Liver (tissue), 9 donors: Measurements from ENCODE around the gene CREBBP. TPM values are rescaled to one million over a fixed set of nuclear protein-coding genes. Genes with fewer than 3 reads are reported as not detected.
"Not testable (repeated sequence)": the region's sequence is repeated elsewhere in the genome, so short reads cannot be mapped to it uniquely, and the experiment has no call there.

Source experiments
- DNase-seq: peaks from one replicate; pipeline ENCODE4 v3.0.0-alpha.2; 2017; ENCODE audit warnings: low spot score
- H3K27ac ChIP-seq, 2 donors: one replicate each; pipeline ENCODE4 v1.7.0; 2013; ENCODE audit warnings: inconsistent platforms in 2 of 2, low read length in 2 of 2, control low read depth in 1 of 2, low read depth in 1 of 2, mild to moderate bottlenecking in 1 of 2
- H3K27me3 ChIP-seq, 4 donors: one replicate each; pipeline versions ENCODE4 v1.6.1 to v1.7.0; 2013; ENCODE audit warnings: low read length in 3 of 4, inconsistent platforms in 1 of 4, mild to moderate bottlenecking in 1 of 4, moderate library complexity in 1 of 4; ENCODE audit not compliant: control insufficient read depth in 4 of 4, insufficient read depth in 4 of 4
- H3K36me3 ChIP-seq, 4 donors: one replicate each; pipeline versions ENCODE4 v1.6.1 to v1.7.0; 2013; ENCODE audit warnings: low read length in 3 of 4, mild to moderate bottlenecking in 3 of 4, low read depth in 1 of 4, moderate library complexity in 1 of 4; ENCODE audit not compliant: control insufficient read depth in 4 of 4, insufficient read depth in 3 of 4
- H3K4me1 ChIP-seq, 4 donors: one replicate each; pipeline versions ENCODE4 v1.6.1 to v1.7.0; 2013; ENCODE audit warnings: low read length in 3 of 4, mild to moderate bottlenecking in 3 of 4, moderate library complexity in 1 of 4; ENCODE audit not compliant: control insufficient read depth in 4 of 4, insufficient read depth in 4 of 4
- H3K4me3 ChIP-seq, 3 donors: one replicate each; pipeline versions ENCODE4 v1.6.1 to v1.7.0; 2013; ENCODE audit warnings: low read length in 3 of 3, control low read depth in 1 of 3, low read depth in 1 of 3, mild to moderate bottlenecking in 1 of 3
- H3K9ac ChIP-seq, 2 donors: one replicate each; pipeline ENCODE4 v1.7.0; 2013; ENCODE audit warnings: low read length in 2 of 2, mild to moderate bottlenecking in 2 of 2, moderate library complexity in 2 of 2, control low read depth in 1 of 2, low read depth in 1 of 2
- H3K9me3 ChIP-seq, 4 donors: one replicate each; pipeline versions ENCODE4 v1.6.1 to v1.7.0; 2013; ENCODE audit warnings: low read length in 3 of 4; ENCODE audit not compliant: control insufficient read depth in 4 of 4
- ATF3 ChIP-seq: IDR thresholded peaks from 2 replicates; pipeline ENCODE4 v1.6.1; 2016; ENCODE audit warnings: antibody characterized with exemption
- FOXA1 ChIP-seq: IDR thresholded peaks from 2 replicates; pipeline ENCODE4 v1.6.1; 2016; ENCODE audit warnings: antibody characterized with exemption
- FOXA2 ChIP-seq: IDR thresholded peaks from 2 replicates; pipeline ENCODE4 v1.6.1; 2016; ENCODE audit warnings: antibody characterized with exemption
- GABPA ChIP-seq, 2 donors: IDR thresholded peaks in 1 of 2; conservative IDR thresholded peaks in 1 of 2; 2 replicates each; pipeline ENCODE4 v1.6.1; 2016; ENCODE audit warnings: antibody characterized with exemption in 2 of 2, mild to moderate bottlenecking in 1 of 2, moderate library complexity in 1 of 2
- HNF4A ChIP-seq, 2 donors: conservative IDR thresholded peaks; 2 replicates each; pipeline ENCODE4 v1.6.1; 2016; ENCODE audit warnings: antibody characterized with exemption in 2 of 2, mild to moderate bottlenecking in 2 of 2
- HNF4G ChIP-seq: IDR thresholded peaks from 2 replicates; pipeline ENCODE4 v1.6.1; 2016; ENCODE audit warnings: antibody characterized with exemption
- MAX ChIP-seq: IDR thresholded peaks from 2 replicates; pipeline ENCODE4 v1.6.1; 2016; ENCODE audit warnings: antibody characterized with exemption
- NR2F2 ChIP-seq: IDR thresholded peaks from 2 replicates; pipeline ENCODE4 v1.6.1; 2016; ENCODE audit warnings: antibody characterized with exemption
- RXRA ChIP-seq, 2 donors: IDR thresholded peaks; 2 replicates each; pipeline ENCODE4 v1.6.1; 2017 to 2018; ENCODE audit warnings: antibody characterized with exemption in 2 of 2, mild to moderate bottlenecking in 1 of 2
- SP1 ChIP-seq: IDR thresholded peaks from 2 replicates; pipeline ENCODE4 v1.6.1; 2018; ENCODE audit warnings: antibody characterized with exemption, mild to moderate bottlenecking
- TAF1 ChIP-seq: conservative IDR thresholded peaks from 2 replicates; pipeline ENCODE4 v1.6.1; 2016; ENCODE audit warnings: antibody characterized with exemption, mild to moderate bottlenecking
- YY1 ChIP-seq: IDR thresholded peaks from 2 replicates; pipeline ENCODE4 v1.6.1; 2016; ENCODE audit warnings: antibody characterized with exemption, mild to moderate bottlenecking
- ZBTB33 ChIP-seq: IDR thresholded peaks from 2 replicates; pipeline ENCODE4 v1.6.1; 2016; ENCODE audit warnings: antibody characterized with exemption
- WGBS: extraction: QIAGEN DNeasy Blood & Tissue Kit; methylation state at CpG from one replicate; pipeline ENCODE4 v1.1.7; 2013; 5-methylcytosine and 5-hydroxymethylcytosine counted together
- polyA plus RNA-seq, 2 donors: library from polyadenylated mRNA; stranded (reverse) in 1 of 2; unstranded in 1 of 2; fragments of 200-250 nt in 1 of 2; fragments of >200 nt in 1 of 2; fragmentation: Nextera tagmentation in 1 of 2; extraction: Ambion mirVana in 1 of 2; gene quantifications; one replicate each; pipeline versions ENCODE4 v1.2.1 to v1.2.3, GENCODE V29; 2013 to 2015
- total RNA-seq, 2 donors: library from RNA; depleted of rRNA; stranded (reverse); fragments of >200 nt; gene quantifications; one replicate each; pipeline ENCODE4 v1.2.3, GENCODE V29; 2014
- TF ChIP-seq, protein P1 (sequence below): fragments of 150-350 bp; IDR thresholded peaks from 2 replicates; pipeline ENCODE4 v1.5.1; 2017; ENCODE audit warnings: improper control_type of control experiment, low read depth, low read length; ENCODE audit not compliant: missing input control
- donor health status: healthy.
- donor health status: healthy.
- donor health status: healthy.
- donor health status: healthy.
- donor health status: healthy.

Gene CREBBP
- total and polyA plus RNA-seq, 4 donors: 7.0 to 25.8 (median 19.5) TPM

DNA sequence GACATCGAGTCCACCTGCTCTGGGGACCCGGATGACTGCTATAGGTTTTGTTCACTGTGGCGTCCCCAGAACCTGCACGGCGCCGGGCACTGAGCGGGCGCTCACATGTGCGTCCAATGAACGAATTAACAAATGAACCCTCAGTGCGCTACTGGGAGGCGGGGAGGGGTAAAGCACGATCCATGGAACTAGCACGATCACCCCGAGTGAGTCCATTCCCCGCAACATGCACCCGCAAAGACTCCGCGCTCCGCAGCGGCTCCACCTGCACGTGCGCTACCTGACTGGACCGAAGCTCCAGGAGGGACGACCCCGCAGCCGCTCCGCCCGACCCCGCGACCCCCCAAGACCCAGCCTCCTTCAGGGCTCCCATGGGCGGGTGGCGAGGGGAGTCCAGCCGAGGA is 163.7 kb downstream of the CREBBP start:
- H3K9me3 ChIP-seq: no peaks in the 10 kb centered on the region
- no peaks in the 10 kb centered on the region for H3K27me3 ChIP-seq
- no peak for DNase-seq
- peaks cover 0 to 3% (median 1%) of the 10 kb centered on the region in 4 donors for H3K36me3 ChIP-seq
- H3K9ac ChIP-seq: peak overlapping the region; percentile 5 to 92
- H3K4me1 ChIP-seq: peaks cover 2 to 32% (median 16%) of the 10 kb centered on the region in 4 donors
- WGBS: under 1% methylated on average over 34 of the region's 34 CpGs
- H3K27ac ChIP-seq: peak overlapping the region; percentile 78 to 87
- peak overlapping the region; percentile 87 to 99 (median 87) for H3K4me3 ChIP-seq
- no peak for TF ChIP-seq FOXA2
- TF ChIP-seq, protein P1, sequence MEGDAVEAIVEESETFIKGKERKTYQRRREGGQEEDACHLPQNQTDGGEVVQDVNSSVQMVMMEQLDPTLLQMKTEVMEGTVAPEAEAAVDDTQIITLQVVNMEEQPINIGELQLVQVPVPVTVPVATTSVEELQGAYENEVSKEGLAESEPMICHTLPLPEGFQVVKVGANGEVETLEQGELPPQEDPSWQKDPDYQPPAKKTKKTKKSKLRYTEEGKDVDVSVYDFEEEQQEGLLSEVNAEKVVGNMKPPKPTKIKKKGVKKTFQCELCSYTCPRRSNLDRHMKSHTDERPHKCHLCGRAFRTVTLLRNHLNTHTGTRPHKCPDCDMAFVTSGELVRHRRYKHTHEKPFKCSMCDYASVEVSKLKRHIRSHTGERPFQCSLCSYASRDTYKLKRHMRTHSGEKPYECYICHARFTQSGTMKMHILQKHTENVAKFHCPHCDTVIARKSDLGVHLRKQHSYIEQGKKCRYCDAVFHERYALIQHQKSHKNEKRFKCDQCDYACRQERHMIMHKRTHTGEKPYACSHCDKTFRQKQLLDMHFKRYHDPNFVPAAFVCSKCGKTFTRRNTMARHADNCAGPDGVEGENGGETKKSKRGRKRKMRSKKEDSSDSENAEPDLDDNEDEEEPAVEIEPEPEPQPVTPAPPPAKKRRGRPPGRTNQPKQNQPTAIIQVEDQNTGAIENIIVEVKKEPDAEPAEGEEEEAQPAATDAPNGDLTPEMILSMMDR: no peak
- no peak for TF ChIP-seq YY1
- no peak for TF ChIP-seq GABPA (IDR thresholded peaks at IDR 0.05 in 1 of 2, conservative IDR thresholded peaks at IDR 0.05 in 1 of 2)
- no peak for TF ChIP-seq HNF4A (conservative IDR thresholded peaks at IDR 0.05)
- TF ChIP-seq TAF1: no peak
- TF ChIP-seq NR2F2: no peak
- TF ChIP-seq RXRA (IDR thresholded peaks at IDR 0.05): no peak
- TF ChIP-seq ATF3: no peak
- TF ChIP-seq SP1: no peak

DNA sequence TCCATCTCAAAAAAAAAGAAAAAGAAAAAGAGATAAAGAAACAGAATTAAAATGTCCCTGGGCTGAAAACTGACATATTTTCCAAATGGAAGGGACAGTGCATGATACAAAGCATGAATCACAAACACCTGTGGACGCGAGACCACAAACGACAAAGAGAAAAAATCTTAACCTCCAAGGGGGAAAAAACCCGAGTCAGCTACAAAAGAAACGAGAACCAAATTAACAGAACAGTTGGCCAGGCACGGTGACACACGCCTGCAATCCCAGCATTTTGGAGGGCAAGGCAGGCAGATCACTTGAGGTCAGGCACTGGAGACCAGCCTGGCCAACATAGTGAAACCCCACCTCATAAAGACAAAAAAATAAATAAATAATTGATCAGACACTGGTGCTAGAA is 165.1 kb downstream of the CREBBP start:
- Histone ChIP-seq H3K4me3 (no peak overlapping the region), H3K9me3 (no peaks in the 10 kb centered on the region), H3K27me3 (no peaks in the 10 kb centered on the region), H3K4me1 (peaks cover 5 to 35% (median 17%) of the 10 kb centered on the region in 4 donors), H3K36me3 (peaks cover 0 to 3% (median 1%) of the 10 kb centered on the region in 4 donors), H3K27ac (no peak overlapping the region), H3K9ac (no peak overlapping the region)
- TF ChIP-seq MAX (no peak), YY1 (no peak), RXRA (IDR thresholded peaks at IDR 0.05) (no peak), NR2F2 (no peak), FOXA1 (no peak), ZBTB33 (no peak), ATF3 (no peak), HNF4G (no peak)
- WGBS: 89% methylated on average over 7 of the region's 7 CpGs
- no peak for DNase-seq

DNA sequence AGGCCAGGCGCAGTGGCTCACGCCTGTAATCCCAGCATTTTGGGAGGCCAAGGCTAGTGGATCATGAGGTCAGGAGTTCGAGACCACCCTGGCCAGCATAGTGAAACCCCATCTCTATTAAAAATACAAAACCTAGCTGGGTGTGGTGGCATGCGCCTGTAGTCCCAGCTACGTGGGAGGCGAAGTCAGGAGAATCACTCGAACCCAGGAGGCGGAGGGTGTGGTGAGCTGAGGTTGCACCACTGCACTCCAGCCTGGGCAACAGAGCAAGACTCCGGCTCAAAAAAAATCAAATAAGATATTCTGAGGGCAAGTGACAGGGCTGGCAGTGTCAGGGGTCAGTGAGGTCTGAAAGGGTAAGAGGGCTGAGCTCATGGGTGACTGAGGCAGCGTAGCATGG is 166.1 kb downstream of the CREBBP start:
- H3K4me1 ChIP-seq: peaks cover 5 to 35% (median 17%) of the 10 kb centered on the region in 4 donors
- not testable (repeated sequence) for H3K4me3 ChIP-seq, H3K9me3 ChIP-seq, H3K36me3 ChIP-seq, H3K27ac ChIP-seq, H3K9ac ChIP-seq, DNase-seq, H3K27me3 ChIP-seq
- WGBS: 96% methylated on average over 10 of the region's 10 CpGs
